Activated CD4-positive, alpha-beta memory T cell treated with anti-CD3 and anti-CD28 coated beads for 36 hours (primary cell): ENCODE data around the gene CHAMP1. TPM values are rescaled to one million over a fixed set of nuclear protein-coding genes. Genes with fewer than 3 reads are reported as not detected.
"Not testable (repeated sequence)": the region's sequence is repeated elsewhere in the genome, so short reads cannot be mapped to it uniquely, and the experiment has no call there.

ENCODE experiments used
- CTCF ChIA-PET: fragments of 350-600 bp; sonication (Branson Sonifier 250); formaldehyde crosslinking; loops from one replicate; lab custom pipeline; 2021; ENCODE audit warnings: antibody characterized with exemption, inconsistent platforms; lab: Charles Lee
- POLR2A ChIA-PET: fragments of 350-600 bp; sonication (Branson Sonifier 250); formaldehyde crosslinking; loops from one replicate; lab custom pipeline; 2021; ENCODE audit warnings: antibody characterized with exemption; lab: Charles Lee
- DNase-seq: peaks from one replicate; pipeline ENCODE4 v3.0.0-alpha.2; 2020
- H3K27ac Mint-ChIP-seq: one replicate; pipeline ENCODE4 v1.8.0; 2021; ENCODE audit warnings: mixed read lengths
- H3K27me3 Mint-ChIP-seq: one replicate; pipeline ENCODE4 v1.8.0; 2021; ENCODE audit warnings: mixed read lengths
- H3K36me3 Mint-ChIP-seq: one replicate; pipeline ENCODE4 v1.8.0; 2021; ENCODE audit warnings: mixed read lengths
- H3K4me1 Mint-ChIP-seq: one replicate; pipeline ENCODE4 v1.8.0; 2021; ENCODE audit warnings: low read depth, mixed read lengths
- H3K4me3 Mint-ChIP-seq: one replicate; pipeline ENCODE4 v1.8.0; 2021; ENCODE audit warnings: mild to moderate bottlenecking, mixed read lengths
- H3K9me3 Mint-ChIP-seq: one replicate; pipeline ENCODE4 v1.8.0; 2021; ENCODE audit warnings: mixed read lengths
- intact Hi-C: fragments of 100-400 bp; cut with micrococcal nuclease; formaldehyde crosslinking; loops from one replicate; pipeline ENCODE4 v1.15.1; 2023
- microRNA-seq: library from miRNA; unstranded; fragments of <30 nt; microRNA quantifications from one replicate; pipeline ENCODE4 v1.2.0, GENCODE V29; 2022; ENCODE audit warnings: borderline number of aligned reads, borderline microRNAs expressed, borderline replicate concordance
- total RNA-seq, 2 experiments: library from RNA; stranded (reverse); gene quantifications; one replicate each; pipeline ENCODE4 v1.2.3, GENCODE V29; 2021

Gene CHAMP1
- total RNA-seq, 2 experiments from 2014 or later: 53.6 to 55.4 TPM

GRCh38 chr13:114341003-114341777 is 26.9 kb downstream of the CHAMP1 start:
- H3K27ac Mint-ChIP-seq: no peak overlapping the region
- peaks cover 11% of the 10 kb centered on the region for H3K4me1 Mint-ChIP-seq
- peaks cover 4% of the 10 kb centered on the region for H3K27me3 Mint-ChIP-seq
- H3K4me3 Mint-ChIP-seq: no peak overlapping the region
- no peaks in the 10 kb centered on the region for H3K36me3 Mint-ChIP-seq
- ChIA-PET POLR2A (no interaction called here), CTCF (interaction anchor here (0.7 to 2.0 kb wide), 5 partner anchors 12 to 179 kb away, joined by 4 to 16 read pairs (median 6); partner anchors contain the start of gene UPF3A)
- H3K9me3 Mint-ChIP-seq: no peaks in the 10 kb centered on the region
- DNase-seq: no peak
- intact Hi-C loops: no loop called here

- H3K36me3 Mint-ChIP-seq, POLR2A ChIA-PET, DNase-seq, H3K4me3 Mint-ChIP-seq, H3K9me3 Mint-ChIP-seq, intact Hi-C loops, H3K4me1 Mint-ChIP-seq, H3K27ac Mint-ChIP-seq: not testable (repeated sequence)
- H3K27me3 Mint-ChIP-seq: peaks cover 29% of the 10 kb centered on the region
- CTCF ChIA-PET: interaction anchor here (0.5 kb wide), 1 partner anchor 10 kb away, joined by 6 read pairs; no protein-coding TSS in a partner anchor
Measured at GRCh38 chr13:114347256-114347655, 33.0 kb downstream of the CHAMP1 start.

- H3K36me3 Mint-ChIP-seq, H3K4me1 Mint-ChIP-seq, intact Hi-C loops, H3K9me3 Mint-ChIP-seq, POLR2A ChIA-PET, H3K27ac Mint-ChIP-seq, H3K4me3 Mint-ChIP-seq: not testable (repeated sequence)
- CTCF ChIA-PET: interaction anchor here (1.0 to 1.2 kb wide), 2 partner anchors 11 to 16 kb away, joined by 3 to 6 read pairs; no protein-coding TSS in a partner anchor
- H3K27me3 Mint-ChIP-seq: peaks cover 25% of the 10 kb centered on the region
- DNase-seq: peak; percentile 61
Measured at GRCh38 chr13:114352763-114353162, 38.5 kb downstream of the CHAMP1 start.

GRCh38 chr13:114353382-114353781 is 39.1 kb downstream of the CHAMP1 start:
- H3K27ac Mint-ChIP-seq, H3K4me3 Mint-ChIP-seq, POLR2A ChIA-PET, H3K9me3 Mint-ChIP-seq, intact Hi-C loops, H3K36me3 Mint-ChIP-seq, DNase-seq, H3K4me1 Mint-ChIP-seq: not testable (repeated sequence)
- peaks cover 19% of the 10 kb centered on the region for H3K27me3 Mint-ChIP-seq
- CTCF ChIA-PET: interaction anchor here (1.0 to 1.2 kb wide), 2 partner anchors 12 to 16 kb away, joined by 3 to 6 read pairs; no protein-coding TSS in a partner anchor

Small RNA genes lying within 50 kb of the gene (microRNA-seq; reads per million reads assigned to microRNA genes)
- not detected for gene MIR4502

Other genes with a start within 250 kb of the CHAMP1 start
- gene RASA3, start 181.9 kb upstream of the CHAMP1 start, total RNA-seq: 10 to 100 TPM; 45.9 to 49.3 TPM
- gene CFAP97D2, start 135.2 kb upstream of the CHAMP1 start, total RNA-seq: not detected
- 10 to 100 TPM; 63.1 to 69.8 TPM for gene CDC16, start 79.6 kb upstream of the CHAMP1 start, total RNA-seq
- gene UPF3A, start 32.9 kb upstream of the CHAMP1 start, total RNA-seq: 10 to 100 TPM; 46.8 to 48.5 TPM